Measurements from ENCODE around the gene MARCHF10.
"Not testable (repeated sequence)": the region's sequence is repeated elsewhere in the genome, so short reads cannot be mapped to it uniquely, and the experiment has no call there.

The MARCHF10 gene

GRCh38 chr17:62807812-62808575 lies at the start of gene MARCHF10:
MARCHF10 (minus strand) TSS chr17:62808314; CDS start chr17:62801735, 6,579 bp downstream.
- no peaks in the 10 kb centered on the region for H3K36me3 ChIP-seq (ENCODE audit: control insufficient read depth, insufficient read depth, low read length)
- no peak within 1 kb of the TSS for H3K4me3 ChIP-seq (ENCODE audit: low read length)
- no peak within 1 kb of the TSS for H3K27ac ChIP-seq (ENCODE audit: low read depth, low read length)
- no peaks in the 10 kb centered on the region for H3K4me1 ChIP-seq (ENCODE audit: control insufficient read depth, insufficient read depth, low read length)
- no peak within 1 kb of the TSS for H3K9ac ChIP-seq (ENCODE audit: low read length)
- no peaks in the 10 kb centered on the region for H3K27me3 ChIP-seq (ENCODE audit: control insufficient read depth, insufficient read depth, low read length)

DNA sequence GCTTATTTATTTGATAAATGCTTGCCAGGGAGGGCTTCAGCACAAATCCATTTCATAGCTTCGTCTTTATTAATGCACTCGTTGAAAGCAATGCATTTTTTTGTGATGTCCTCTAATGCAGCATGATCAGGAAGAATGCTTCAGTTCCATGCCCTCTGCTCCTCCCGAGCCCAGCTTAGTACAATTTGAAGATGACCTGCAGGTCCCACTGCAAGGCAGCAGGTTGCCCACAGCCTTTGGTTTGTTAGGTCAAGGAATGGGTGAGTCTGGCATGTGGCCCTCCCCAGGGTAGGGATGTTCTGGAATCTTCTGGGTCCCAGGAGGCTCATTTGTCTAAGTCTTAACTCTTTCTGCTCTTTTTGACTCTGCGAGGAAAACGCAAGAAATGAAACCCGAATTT lies 49.4 kb upstream of the MARCHF10 start:
- H3K27me3 ChIP-seq (ENCODE audit: control insufficient read depth, insufficient read depth, low read length): no peaks in the 10 kb centered on the region
- no peaks in the 10 kb centered on the region for H3K36me3 ChIP-seq (ENCODE audit: control insufficient read depth, insufficient read depth, low read length)
- H3K27ac ChIP-seq (ENCODE audit: low read depth, low read length): no peak overlapping the region
- no peak overlapping the region for H3K9ac ChIP-seq (ENCODE audit: low read length)
- no peak overlapping the region for H3K4me3 ChIP-seq (ENCODE audit: low read length)
- no peaks in the 10 kb centered on the region for H3K4me1 ChIP-seq (ENCODE audit: control insufficient read depth, insufficient read depth, low read length)

GRCh38 chr17:62856594-62856993 lies 48.5 kb upstream of the MARCHF10 start:
- Histone ChIP-seq H3K4me3 (ENCODE audit: low read length) (no peak overlapping the region), H3K9ac (ENCODE audit: low read length) (no peak overlapping the region), H3K27me3 (ENCODE audit: control insufficient read depth, insufficient read depth, low read length) (no peaks in the 10 kb centered on the region), H3K36me3 (ENCODE audit: control insufficient read depth, insufficient read depth, low read length) (no peaks in the 10 kb centered on the region), H3K4me1 (ENCODE audit: control insufficient read depth, insufficient read depth, low read length) (no peaks in the 10 kb centered on the region), H3K27ac (ENCODE audit: low read depth, low read length) (no peak overlapping the region)

GRCh38 chr17:62855156-62855555 lies 47.0 kb upstream of the MARCHF10 start:
- no peaks in the 10 kb centered on the region for H3K27me3 ChIP-seq (ENCODE audit: control insufficient read depth, insufficient read depth, low read length)
- H3K9ac ChIP-seq (ENCODE audit: low read length): no peak overlapping the region
- no peaks in the 10 kb centered on the region for H3K4me1 ChIP-seq (ENCODE audit: control insufficient read depth, insufficient read depth, low read length)
- no peaks in the 10 kb centered on the region for H3K36me3 ChIP-seq (ENCODE audit: control insufficient read depth, insufficient read depth, low read length)
- H3K4me3 ChIP-seq (ENCODE audit: low read length): no peak overlapping the region
- H3K27ac ChIP-seq (ENCODE audit: low read depth, low read length): no peak overlapping the region

DNA sequence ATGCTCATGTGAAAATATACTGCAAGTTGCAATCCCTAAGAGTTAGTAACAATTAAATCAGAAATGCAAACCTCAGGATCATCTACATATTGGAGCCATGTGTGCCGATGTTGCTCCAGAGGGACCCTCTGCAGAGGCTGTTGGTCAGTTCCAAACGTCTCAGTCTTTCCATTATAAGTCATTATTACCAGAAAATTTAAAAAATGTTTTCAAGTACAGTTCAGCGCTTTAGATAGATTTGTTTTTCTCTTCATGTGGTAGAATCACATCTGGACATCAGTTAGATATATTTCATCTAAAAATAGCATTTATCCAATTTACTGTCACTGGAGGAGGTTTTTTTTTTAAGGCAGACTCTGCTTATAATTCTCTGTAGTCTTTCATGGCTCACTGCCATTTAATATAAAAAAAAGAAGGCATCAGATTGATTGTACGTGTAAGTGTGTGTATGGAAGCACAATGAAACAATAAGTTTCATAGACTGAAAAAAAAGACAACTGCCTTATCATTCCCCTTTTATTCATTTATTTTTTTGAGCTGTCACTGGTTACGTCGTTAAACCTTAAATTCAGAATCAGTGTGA lies 46.1 kb upstream of the MARCHF10 start:
- no peaks in the 10 kb centered on the region for H3K36me3 ChIP-seq (ENCODE audit: control insufficient read depth, insufficient read depth, low read length)
- H3K27me3 ChIP-seq (ENCODE audit: control insufficient read depth, insufficient read depth, low read length): no peaks in the 10 kb centered on the region
- no peaks in the 10 kb centered on the region for H3K4me1 ChIP-seq (ENCODE audit: control insufficient read depth, insufficient read depth, low read length)
- no peak overlapping the region for H3K9ac ChIP-seq (ENCODE audit: low read length)
- H3K4me3 ChIP-seq (ENCODE audit: low read length): no peak overlapping the region
- no peak overlapping the region for H3K27ac ChIP-seq (ENCODE audit: low read depth, low read length)

DNA sequence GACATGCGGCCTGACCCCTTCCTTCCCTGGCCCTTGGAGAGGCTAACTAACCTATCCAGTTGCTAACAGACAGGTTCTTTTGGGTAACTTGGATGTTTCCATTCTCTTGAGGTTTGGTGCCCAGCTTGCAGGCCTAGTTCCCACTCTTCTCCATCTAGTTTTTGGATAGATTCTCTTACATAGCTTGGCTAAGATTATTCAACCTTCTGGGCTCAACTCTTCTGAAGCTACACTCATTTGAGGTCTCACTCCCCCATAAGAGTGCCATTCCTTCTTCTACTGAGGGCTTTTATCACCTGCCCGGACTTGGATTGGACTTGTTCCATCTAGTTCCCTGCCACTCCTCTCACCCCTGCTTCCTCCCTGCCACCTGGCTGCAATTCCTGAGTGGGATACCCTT lies 44.1 kb upstream of the MARCHF10 start:
- Histone ChIP-seq H3K9ac (ENCODE audit: low read length) (no peak overlapping the region), H3K27ac (ENCODE audit: low read depth, low read length) (no peak overlapping the region), H3K4me1 (ENCODE audit: control insufficient read depth, insufficient read depth, low read length) (no peaks in the 10 kb centered on the region), H3K27me3 (ENCODE audit: control insufficient read depth, insufficient read depth, low read length) (no peaks in the 10 kb centered on the region), H3K4me3 (ENCODE audit: low read length) (no peak overlapping the region), H3K36me3 (ENCODE audit: control insufficient read depth, insufficient read depth, low read length) (no peaks in the 10 kb centered on the region)

- H3K36me3 ChIP-seq (ENCODE audit: control insufficient read depth, insufficient read depth, low read length); H3K27ac ChIP-seq (ENCODE audit: low read depth, low read length); H3K9ac ChIP-seq (ENCODE audit: low read length); H3K27me3 ChIP-seq (ENCODE audit: control insufficient read depth, insufficient read depth, low read length); H3K4me1 ChIP-seq (ENCODE audit: control insufficient read depth, insufficient read depth, low read length); H3K4me3 ChIP-seq (ENCODE audit: low read length): not testable (repeated sequence)
Observed at GRCh38 chr17:62849591-62850415, 41.7 kb upstream of the MARCHF10 start.

DNA sequence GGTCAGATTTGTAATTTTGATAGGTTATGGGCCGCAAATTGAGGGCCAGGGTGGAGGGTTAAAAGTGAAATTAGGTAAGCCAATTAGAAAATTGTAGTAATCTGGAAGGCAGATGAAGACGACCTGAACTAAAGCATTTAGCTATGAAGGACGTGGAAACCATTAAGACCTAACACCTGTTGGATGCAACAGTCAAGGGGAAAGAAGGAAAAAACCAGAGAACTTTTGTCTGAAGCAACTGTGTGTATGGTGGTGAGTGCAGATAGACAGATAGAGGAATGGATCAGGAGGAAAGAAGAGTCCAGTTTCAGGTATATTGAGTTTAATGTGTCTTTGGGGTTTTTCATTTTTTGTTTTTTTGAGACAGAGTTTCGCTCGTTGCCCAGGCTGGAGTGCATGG lies 40.2 kb upstream of the MARCHF10 start:
- Histone ChIP-seq H3K27ac (ENCODE audit: low read depth, low read length) (no peak overlapping the region), H3K4me1 (ENCODE audit: control insufficient read depth, insufficient read depth, low read length) (no peaks in the 10 kb centered on the region), H3K27me3 (ENCODE audit: control insufficient read depth, insufficient read depth, low read length) (no peaks in the 10 kb centered on the region), H3K36me3 (ENCODE audit: control insufficient read depth, insufficient read depth, low read length) (no peaks in the 10 kb centered on the region), H3K9ac (ENCODE audit: low read length) (no peak overlapping the region), H3K4me3 (ENCODE audit: low read length) (no peak overlapping the region)

- Histone ChIP-seq H3K4me3 (ENCODE audit: low read length) (no peak overlapping the region), H3K4me1 (ENCODE audit: control insufficient read depth, insufficient read depth, low read length) (no peaks in the 10 kb centered on the region), H3K36me3 (ENCODE audit: control insufficient read depth, insufficient read depth, low read length) (no peaks in the 10 kb centered on the region), H3K27me3 (ENCODE audit: control insufficient read depth, insufficient read depth, low read length) (no peaks in the 10 kb centered on the region), H3K27ac (ENCODE audit: low read depth, low read length) (no peak overlapping the region), H3K9ac (ENCODE audit: low read length) (no peak overlapping the region)
Observed at GRCh38 chr17:62847426-62847825, 39.3 kb upstream of the MARCHF10 start.

- H3K4me1 ChIP-seq (ENCODE audit: control insufficient read depth, insufficient read depth, low read length): no peaks in the 10 kb centered on the region
- H3K27ac ChIP-seq (ENCODE audit: low read depth, low read length): no peak overlapping the region
- H3K27me3 ChIP-seq (ENCODE audit: control insufficient read depth, insufficient read depth, low read length): no peaks in the 10 kb centered on the region
- H3K36me3 ChIP-seq (ENCODE audit: control insufficient read depth, insufficient read depth, low read length): no peaks in the 10 kb centered on the region
- no peak overlapping the region for H3K9ac ChIP-seq (ENCODE audit: low read length)
- H3K4me3 ChIP-seq (ENCODE audit: low read length): no peak overlapping the region
Observed at GRCh38 chr17:62840871-62841270, 32.8 kb upstream of the MARCHF10 start.

DNA sequence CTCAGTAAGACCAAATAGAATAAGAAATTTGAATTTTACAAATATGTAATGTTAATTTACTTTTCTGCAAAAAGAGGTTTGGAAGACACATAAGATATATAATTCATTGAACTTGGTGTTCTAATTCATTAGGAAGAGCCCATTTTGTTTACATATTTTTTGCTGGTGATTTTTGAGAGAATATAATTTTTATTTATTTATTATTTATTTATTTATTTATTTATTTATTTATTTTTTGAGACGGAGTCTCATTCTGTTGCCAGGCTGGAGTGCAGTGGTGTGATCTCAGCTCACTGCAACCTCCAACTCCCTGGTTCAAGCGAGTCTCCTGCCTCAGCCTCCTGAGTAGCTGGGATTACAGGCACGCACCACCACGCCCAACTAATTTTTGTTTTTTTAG lies 25.7 kb upstream of the MARCHF10 start:
- H3K9ac ChIP-seq (ENCODE audit: low read length); H3K27ac ChIP-seq (ENCODE audit: low read depth, low read length); H3K4me3 ChIP-seq (ENCODE audit: low read length); H3K4me1 ChIP-seq (ENCODE audit: control insufficient read depth, insufficient read depth, low read length); H3K27me3 ChIP-seq (ENCODE audit: control insufficient read depth, insufficient read depth, low read length); H3K36me3 ChIP-seq (ENCODE audit: control insufficient read depth, insufficient read depth, low read length): not testable (repeated sequence)

GRCh38 chr17:62832405-62832804 lies 24.3 kb upstream of the MARCHF10 start:
- no peaks in the 10 kb centered on the region for H3K27me3 ChIP-seq (ENCODE audit: control insufficient read depth, insufficient read depth, low read length)
- H3K36me3 ChIP-seq (ENCODE audit: control insufficient read depth, insufficient read depth, low read length): no peaks in the 10 kb centered on the region
- no peak overlapping the region for H3K27ac ChIP-seq (ENCODE audit: low read depth, low read length)
- H3K9ac ChIP-seq (ENCODE audit: low read length): no peak overlapping the region
- no peaks in the 10 kb centered on the region for H3K4me1 ChIP-seq (ENCODE audit: control insufficient read depth, insufficient read depth, low read length)
- no peak overlapping the region for H3K4me3 ChIP-seq (ENCODE audit: low read length)

All from rectal smooth muscle tissue (tissue), 1 donor.